Stimulated activated effector memory CD8-positive, alpha-beta T cell treated with anti-CD3 and anti-CD28 coated beads, Interleukin-12 subunit alpha, Interleukin-12 subunit beta, amount 100 ng/mL, for 72 hours (primary cell): ENCODE measurements around the gene GPA33.

Experiments used
- ATAC-seq: fragments of 150-1000 bp; cut with Tn5 transposase; 2 replicates; pipeline ENCODE4 v1.10.0; 2021
- DNase-seq, 2 donors: peaks; one replicate each; pipeline ENCODE4 v3.0.0; 2021 to 2022; ENCODE audit warnings: low spot score in 2 of 2
- H3K27ac Mint-ChIP-seq: one replicate; pipeline ENCODE4 v1.8.0; 2022; ENCODE audit warnings: mild to moderate bottlenecking, mixed read lengths
- H3K36me3 Mint-ChIP-seq: one replicate; pipeline ENCODE4 v1.8.0; 2022; ENCODE audit warnings: mild to moderate bottlenecking, mixed read lengths
- H3K4me1 Mint-ChIP-seq: one replicate; pipeline ENCODE4 v1.8.0; 2022; ENCODE audit warnings: mixed read lengths
- H3K4me3 Mint-ChIP-seq: one replicate; pipeline ENCODE4 v1.8.0; 2022; ENCODE audit warnings: mild to moderate bottlenecking, mixed read lengths
- H3K9me3 Mint-ChIP-seq: one replicate; pipeline ENCODE4 v1.8.0; 2022; ENCODE audit warnings: mixed read lengths

GPA33 gene

DNA sequence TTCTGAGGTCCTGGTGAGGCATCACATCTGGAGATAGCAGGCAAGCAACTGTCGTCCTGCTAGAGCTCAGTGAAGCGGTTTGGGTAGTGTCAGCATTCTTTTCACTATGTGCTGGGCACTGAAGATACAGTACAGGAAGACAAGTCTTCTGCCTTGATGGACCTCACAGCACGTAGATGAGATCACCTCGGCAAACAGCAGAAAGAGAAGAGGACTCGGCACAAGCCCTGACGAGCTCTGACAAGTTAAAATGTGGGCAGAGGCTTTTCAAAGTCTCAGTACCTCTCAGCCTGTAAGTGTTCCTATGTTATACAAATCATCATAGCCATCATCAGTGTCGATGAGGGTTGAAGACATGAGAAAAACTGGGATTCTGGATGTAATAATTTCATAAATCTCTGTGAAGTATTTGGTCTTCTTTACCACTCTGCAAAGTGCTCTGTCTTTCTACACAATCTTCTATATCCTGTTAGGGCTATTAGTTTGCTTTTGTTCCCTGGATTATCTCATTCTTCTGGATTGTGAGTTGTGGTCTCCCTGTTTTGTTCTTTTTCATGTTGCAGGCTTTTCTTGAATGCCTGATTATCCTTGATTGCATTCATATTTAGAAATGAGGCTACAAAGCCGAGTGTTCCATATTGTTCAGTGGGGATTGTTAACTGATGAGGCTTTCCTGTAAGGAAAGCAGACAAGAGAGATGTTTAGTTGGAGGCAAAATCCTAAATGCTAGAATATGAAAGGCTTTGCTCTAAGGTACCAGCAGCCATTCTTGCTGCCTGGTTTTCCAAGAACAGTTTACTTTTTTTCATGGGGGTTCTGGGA, 76.9 kb downstream of the GPA33 start:
- H3K27ac Mint-ChIP-seq = no peak overlapping the region
- no peaks in the 10 kb centered on the region for H3K36me3 Mint-ChIP-seq

GRCh38 chr1:167012570-167012969, 77.6 kb downstream of the GPA33 start:
- no peaks in the 10 kb centered on the region for H3K36me3 Mint-ChIP-seq
- no peaks in the 10 kb centered on the region for H3K4me1 Mint-ChIP-seq
- H3K9me3 Mint-ChIP-seq = no peaks in the 10 kb centered on the region
- DNase-seq (no peak), ATAC-seq (no peak)
- no peak overlapping the region for H3K4me3 Mint-ChIP-seq
- no peak overlapping the region for H3K27ac Mint-ChIP-seq

More for the DNA sequence above, 76.9 kb downstream of the GPA33 start:
- no peaks in the 10 kb centered on the region for H3K4me1 Mint-ChIP-seq
- no peak for ATAC-seq
- H3K9me3 Mint-ChIP-seq = no peaks in the 10 kb centered on the region
- no peak overlapping the region for H3K4me3 Mint-ChIP-seq
- DNase-seq = no peak

DNA sequence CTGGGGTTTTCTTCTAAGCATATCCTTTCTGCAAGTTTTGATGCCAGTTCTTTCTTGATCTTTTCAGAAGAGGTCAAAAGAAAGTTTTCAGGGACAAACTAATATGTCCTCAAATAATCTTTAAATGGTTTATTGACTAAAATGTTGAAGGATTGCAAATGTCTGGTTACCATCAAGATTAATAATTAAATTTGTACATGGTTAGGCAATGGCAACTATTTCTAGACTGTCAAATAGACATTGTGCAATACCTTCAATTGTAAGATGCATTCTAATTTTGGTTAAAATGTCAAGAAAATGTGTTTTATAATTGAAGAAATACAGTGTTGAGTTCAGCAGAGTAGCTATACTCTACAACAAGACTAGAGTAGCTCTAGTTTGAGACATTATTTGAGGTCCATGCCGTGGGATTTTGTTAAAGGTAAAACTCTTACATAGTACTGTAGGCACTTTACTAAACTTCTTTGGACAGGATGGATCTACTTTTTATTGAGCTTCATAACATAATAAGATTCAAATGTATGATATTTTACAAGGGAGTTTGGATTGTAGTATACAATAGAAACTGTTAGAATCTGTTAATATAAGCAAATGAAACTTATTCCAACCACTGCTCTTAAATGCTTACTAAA, 78.5 kb downstream of the GPA33 start:
- no peak for ATAC-seq
- Mint-ChIP-seq H3K4me3 (no peak overlapping the region), H3K27ac (no peak overlapping the region), H3K4me1 (no peaks in the 10 kb centered on the region), H3K36me3 (no peaks in the 10 kb centered on the region), H3K9me3 (no peaks in the 10 kb centered on the region)
- no peak for DNase-seq

- DNase-seq (no peak), ATAC-seq (no peak)
- H3K27ac Mint-ChIP-seq = no peak overlapping the region
- no peaks in the 10 kb centered on the region for H3K36me3 Mint-ChIP-seq
- H3K4me3 Mint-ChIP-seq = no peak overlapping the region
- no peaks in the 10 kb centered on the region for H3K4me1 Mint-ChIP-seq
- H3K9me3 Mint-ChIP-seq = peaks cover 2% of the 10 kb centered on the region
Measured at GRCh38 chr1:167003711-167004110, 86.5 kb downstream of the GPA33 start.
